ENCODE data around the gene CCDC107.
"Not testable (repeated sequence)": the region's sequence is repeated elsewhere in the genome, so short reads cannot be mapped to it uniquely, and the experiment has no call there.

GRCh38 chr9:35638751-35639150 is 19.3 kb upstream of the CCDC107 start:
- TF ChIP-seq, protein P1, sequence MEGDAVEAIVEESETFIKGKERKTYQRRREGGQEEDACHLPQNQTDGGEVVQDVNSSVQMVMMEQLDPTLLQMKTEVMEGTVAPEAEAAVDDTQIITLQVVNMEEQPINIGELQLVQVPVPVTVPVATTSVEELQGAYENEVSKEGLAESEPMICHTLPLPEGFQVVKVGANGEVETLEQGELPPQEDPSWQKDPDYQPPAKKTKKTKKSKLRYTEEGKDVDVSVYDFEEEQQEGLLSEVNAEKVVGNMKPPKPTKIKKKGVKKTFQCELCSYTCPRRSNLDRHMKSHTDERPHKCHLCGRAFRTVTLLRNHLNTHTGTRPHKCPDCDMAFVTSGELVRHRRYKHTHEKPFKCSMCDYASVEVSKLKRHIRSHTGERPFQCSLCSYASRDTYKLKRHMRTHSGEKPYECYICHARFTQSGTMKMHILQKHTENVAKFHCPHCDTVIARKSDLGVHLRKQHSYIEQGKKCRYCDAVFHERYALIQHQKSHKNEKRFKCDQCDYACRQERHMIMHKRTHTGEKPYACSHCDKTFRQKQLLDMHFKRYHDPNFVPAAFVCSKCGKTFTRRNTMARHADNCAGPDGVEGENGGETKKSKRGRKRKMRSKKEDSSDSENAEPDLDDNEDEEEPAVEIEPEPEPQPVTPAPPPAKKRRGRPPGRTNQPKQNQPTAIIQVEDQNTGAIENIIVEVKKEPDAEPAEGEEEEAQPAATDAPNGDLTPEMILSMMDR (IDR thresholded peaks at IDR 0.05), result not testable (repeated sequence)
- not testable (repeated sequence) for TF ChIP-seq POLR2A (IDR thresholded peaks at IDR 0.05)

Data from adrenal gland (tissue), 5 donors.